SH-SY5Y (cell line): Measurements from ENCODE around the gene GTF2A1L.

Experiments
- GATA2 ChIP-seq: IDR thresholded peaks from 2 replicates; pipeline ENCODE4 v1.6.1; 2011; ENCODE audit warnings: mild to moderate bottlenecking, low read depth, low read length
- GATA3 ChIP-seq: IDR thresholded peaks from 2 replicates; pipeline ENCODE4 v1.6.1; 2011; ENCODE audit warnings: low read depth, mild to moderate bottlenecking, low read length, moderate library complexity

GTF2A1L gene

DNA sequence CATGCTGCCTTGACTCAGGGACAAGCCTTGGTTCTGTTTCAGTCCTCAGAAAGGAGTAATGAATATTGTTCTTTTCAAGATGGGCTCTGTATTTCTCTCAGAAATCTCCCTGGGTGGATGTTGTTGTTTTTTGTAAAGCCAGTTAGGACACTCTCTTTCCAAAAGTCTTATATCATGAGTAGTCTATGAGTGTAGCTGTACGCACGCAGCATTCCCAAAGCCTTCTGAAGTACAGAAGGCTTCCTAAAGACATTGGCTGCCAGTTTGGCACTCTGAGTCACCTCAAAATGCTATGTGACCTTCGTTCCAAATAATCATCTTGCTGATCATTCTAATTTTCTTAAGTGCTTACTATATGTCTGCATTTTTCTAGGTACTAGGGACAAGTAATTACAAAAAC is 16.7 kb upstream of the GTF2A1L start:
- TF ChIP-seq GATA2 (no peak), GATA3 (no peak)

GRCh38 chr2:48601349-48601748 is 16.3 kb upstream of the GTF2A1L start:
- TF ChIP-seq GATA3 (no peak), GATA2 (no peak)

DNA sequence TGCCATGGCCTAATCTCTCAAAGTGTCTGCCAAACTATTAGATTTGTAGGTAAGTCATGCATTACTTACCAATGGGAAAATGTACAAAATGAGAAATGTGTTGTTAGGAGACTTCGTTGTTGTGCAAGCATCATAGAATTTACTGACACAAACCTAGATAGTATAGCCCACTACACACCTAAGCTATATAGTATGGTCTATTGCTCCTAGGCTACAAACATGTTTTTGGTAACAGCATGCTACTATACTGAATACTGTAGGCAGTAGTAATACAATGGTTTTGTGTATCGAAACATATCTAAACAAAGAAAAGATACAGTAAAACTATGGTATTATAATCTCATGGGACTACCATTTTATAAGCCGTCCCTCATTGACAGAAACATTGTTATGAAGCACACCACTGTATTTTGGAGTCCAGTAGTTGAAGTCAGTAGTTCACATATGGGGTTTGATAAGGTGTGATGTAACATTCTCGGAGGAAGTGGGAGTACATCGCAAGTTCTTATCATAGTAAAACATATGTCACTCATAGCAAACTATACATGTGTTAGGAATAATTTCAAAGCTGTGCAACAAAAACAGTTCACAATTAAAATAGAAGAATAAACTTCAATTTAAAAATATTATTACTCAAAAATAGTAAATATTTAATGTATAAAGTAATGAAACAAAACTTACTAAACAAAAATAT is 12.0 kb upstream of the GTF2A1L start:
- TF ChIP-seq GATA2 = no peak
- TF ChIP-seq GATA3 = no peak

DNA sequence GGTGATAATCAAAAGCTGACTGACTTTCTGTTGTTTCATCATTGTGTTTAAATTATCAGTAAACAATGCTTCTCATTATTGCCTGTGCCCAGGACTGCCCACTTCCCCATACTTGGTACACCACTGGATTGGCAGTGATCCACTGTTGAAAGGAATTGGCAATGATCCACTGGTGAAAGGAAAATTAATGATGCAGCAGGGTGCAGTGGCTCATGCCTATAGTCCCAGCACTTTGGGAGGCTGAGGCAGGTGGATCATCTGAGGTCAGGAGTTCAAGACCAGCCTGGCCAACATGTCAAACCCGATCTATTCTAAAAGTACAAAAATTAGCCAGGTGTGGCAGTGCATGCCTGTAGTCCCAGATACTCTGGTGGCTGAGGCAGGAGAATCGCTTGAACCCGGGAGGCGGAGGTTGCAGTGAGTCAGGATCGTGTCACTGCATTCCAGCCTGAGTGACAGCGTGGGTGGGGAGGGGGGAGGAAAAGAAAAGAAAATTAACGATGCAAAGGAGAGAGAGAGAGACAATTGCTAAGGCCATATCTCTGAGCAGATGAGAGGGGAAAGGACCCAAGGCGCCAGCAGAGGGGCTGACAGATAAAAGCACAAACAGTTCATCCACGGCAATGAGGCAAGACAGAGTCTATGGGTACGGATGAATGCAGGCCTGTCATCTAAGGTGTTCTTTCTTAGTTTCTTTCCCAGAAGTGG is 10.2 kb upstream of the GTF2A1L start:
- TF ChIP-seq GATA3 = no peak
- TF ChIP-seq GATA2 = no peak

DNA sequence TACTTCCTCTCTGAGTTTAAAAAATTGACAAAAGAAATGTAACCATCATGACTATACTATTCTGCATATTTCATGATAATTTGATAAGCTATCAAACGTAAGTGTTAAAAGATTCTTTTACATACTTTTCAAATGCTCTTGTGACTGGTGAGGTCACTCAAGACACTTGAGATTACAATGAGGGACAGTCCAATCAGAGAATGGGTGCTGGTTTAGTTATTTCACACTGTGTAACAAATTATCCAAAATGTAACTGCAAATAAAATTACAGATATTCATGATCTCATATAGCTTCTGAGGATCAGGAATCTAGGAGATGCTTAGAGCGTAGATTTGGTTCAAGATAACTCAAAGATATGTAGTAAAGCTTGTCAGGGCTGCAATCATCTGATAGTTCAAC is 4.4 kb upstream of the GTF2A1L start:
- TF ChIP-seq GATA3 (no peak), GATA2 (no peak)

GRCh38 chr2:48619526-48619925 is 1.9 kb downstream of the GTF2A1L start:
- TF ChIP-seq GATA2 (no peak), GATA3 (no peak)

- no peak for TF ChIP-seq GATA3
- TF ChIP-seq GATA2 = no peak
Measured at GRCh38 chr2:48620604-48621003, 2.9 kb downstream of the GTF2A1L start.

- no peak for TF ChIP-seq GATA2
Measured at GRCh38 chr2:48624696-48625095, 7.0 kb downstream of the GTF2A1L start.

- TF ChIP-seq GATA3 (no peak), GATA2 (no peak)
Measured at GRCh38 chr2:48626047-48626446, 8.4 kb downstream of the GTF2A1L start.

DNA sequence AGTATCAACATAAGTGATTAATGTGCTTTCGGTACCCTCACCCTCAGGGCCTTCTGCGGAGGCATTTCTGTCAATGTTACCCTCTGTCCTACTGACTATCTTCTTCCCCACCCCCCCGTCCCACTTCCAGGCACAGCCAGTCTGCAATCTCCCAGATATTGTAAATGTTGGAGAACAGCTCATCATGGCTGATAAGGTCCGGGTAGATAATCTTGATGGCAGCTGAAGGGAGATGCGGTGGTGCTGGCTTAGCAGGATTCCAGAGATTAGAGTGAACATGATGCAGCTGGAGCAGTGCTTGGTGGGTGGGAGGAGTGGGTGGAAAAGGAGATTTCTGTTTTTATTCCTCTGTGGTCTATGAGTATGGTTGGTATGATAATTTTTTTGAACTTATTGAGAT is 15.5 kb downstream of the GTF2A1L start:
- no peak for TF ChIP-seq GATA3
- no peak for TF ChIP-seq GATA2

DNA sequence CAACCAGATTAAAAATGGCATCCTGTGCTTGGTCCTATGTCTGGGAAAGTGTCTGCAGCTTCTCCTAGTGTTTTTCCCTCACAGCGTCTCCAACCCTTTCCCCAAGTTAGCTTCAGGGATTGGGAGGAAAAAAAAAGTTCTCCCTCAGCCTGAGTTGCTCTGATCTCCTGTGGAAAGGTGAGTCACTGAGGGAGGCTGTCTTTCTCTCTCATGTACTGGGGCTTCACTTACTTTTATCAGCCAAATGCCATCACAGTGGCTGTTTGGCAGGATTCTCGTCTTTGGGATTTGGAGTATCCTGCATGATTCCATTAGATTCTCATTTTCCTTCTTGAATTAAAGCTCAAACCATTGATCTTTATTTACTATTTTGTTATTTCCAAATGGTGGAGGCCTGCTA is 18.1 kb downstream of the GTF2A1L start:
- TF ChIP-seq GATA3 (no peak), GATA2 (no peak)

DNA sequence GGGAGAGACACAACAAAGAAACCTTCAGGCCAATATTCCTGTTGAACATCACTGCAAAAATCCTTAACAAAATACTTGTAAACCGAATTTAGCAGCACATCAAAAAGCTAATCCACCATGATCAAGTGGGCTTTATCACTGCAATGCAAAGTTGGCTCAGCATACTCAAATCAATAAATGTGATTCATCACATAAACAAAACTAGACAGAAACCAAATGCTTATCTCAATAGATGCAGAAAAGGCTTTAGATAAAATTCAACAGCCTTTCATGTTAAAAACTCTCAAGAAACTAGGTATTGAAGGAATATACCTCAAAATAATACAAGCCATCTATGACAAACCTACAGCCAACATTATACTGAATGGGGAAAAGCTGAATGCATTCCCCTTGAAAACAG is 20.6 kb downstream of the GTF2A1L start:
- no peak for TF ChIP-seq GATA2
- TF ChIP-seq GATA3 = no peak

DNA sequence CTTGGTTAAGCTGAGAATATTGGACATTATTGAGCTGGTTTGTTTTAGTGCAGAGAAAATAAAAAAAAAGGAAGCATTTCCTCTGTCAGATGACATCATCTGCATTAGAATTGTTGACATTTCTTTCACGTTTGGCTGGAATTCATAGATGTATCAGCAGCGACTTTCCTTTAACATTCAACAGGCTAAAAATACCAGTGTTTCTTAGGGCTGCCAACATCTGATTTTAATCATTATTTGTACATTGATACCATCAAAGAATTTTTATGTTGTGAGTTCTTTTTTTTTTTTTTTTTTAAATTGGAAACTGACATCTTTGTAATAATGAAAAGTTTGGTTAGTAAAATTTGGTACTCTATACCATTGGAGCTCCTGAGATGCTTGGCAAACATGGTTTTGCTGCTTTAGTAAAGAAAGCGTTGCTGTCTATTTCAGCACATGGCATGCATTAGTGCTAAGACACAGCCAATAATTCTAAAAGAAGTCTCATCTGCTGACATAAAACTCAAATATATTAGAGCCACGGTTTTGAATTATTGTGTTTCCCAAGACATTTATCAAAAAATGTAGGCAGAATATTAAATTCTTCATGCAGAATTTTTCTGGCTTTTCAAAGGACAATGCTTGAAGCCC is 33.6 kb downstream of the GTF2A1L start:
- TF ChIP-seq GATA2 (no peak), GATA3 (no peak)

DNA sequence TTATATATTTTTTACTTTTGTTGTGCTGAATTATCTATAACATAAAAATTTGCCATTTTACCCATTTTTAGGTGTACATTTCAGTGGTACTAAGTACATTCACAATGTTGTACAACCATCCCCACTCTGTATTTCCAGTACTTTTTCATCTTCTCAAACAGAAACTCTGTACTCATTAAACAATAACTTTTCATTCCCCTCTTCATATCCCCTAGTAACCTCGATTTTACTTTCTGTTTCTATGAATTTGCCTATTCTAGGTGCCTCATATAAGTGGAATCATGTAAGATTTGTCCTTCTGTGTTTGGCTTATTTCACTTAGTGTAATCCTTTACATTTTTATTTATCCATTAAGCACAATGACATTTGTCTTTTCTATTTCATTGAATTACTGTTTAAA is 51.3 kb downstream of the GTF2A1L start:
- no peak for TF ChIP-seq GATA3
- TF ChIP-seq GATA2 = no peak

GRCh38 chr2:48673581-48673980 is 55.9 kb downstream of the GTF2A1L start:
- no peak for TF ChIP-seq GATA3
- no peak for TF ChIP-seq GATA2

DNA sequence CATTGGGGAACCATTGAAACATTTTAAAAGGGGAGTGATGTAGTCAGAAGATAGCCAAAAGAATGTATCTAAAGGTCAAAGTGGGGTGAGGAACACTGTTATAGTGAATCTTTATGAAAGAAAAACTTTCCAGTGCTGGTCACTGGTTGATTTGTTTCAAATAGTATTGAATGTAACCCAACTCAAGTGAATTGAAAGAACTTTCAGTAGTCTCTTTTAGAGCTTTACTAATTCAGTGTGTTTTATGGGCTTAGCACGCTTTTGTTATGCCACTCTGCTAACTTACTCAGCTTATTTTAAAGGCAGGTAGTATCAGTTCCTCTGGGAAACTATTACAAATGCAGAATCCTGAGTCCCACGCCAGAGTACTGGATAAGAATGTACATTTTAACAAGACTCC is 57.3 kb downstream of the GTF2A1L start:
- TF ChIP-seq GATA2 (no peak), GATA3 (no peak)
